Islet of Langerhans (tissue), 1 donor: Measurements from ENCODE around the gene PICALM.
"Not testable (repeated sequence)": the region's sequence is repeated elsewhere in the genome, so short reads cannot be mapped to it uniquely, and the experiment has no call there.

Experiments
- FAIRE-seq: peaks from one replicate; lab custom pipeline; 2011; peaks lifted over from hg19 to GRCh38; lab: Jason Lieb, UNC

The PICALM gene

GRCh38 chr11:86068951-86069407 lies at the start of gene PICALM:
TSS of gene PICALM (minus strand) at chr11:86069084. CDS start at chr11:86068780, 304 bp downstream.
- no peak for FAIRE-seq

- no peak for FAIRE-seq
These were observed 49.4 kb upstream of the PICALM start for GRCh38 chr11:86118253-86118652.

- FAIRE-seq, result no peak
These were observed 48.8 kb upstream of the PICALM start for GRCh38 chr11:86117712-86118063.

- no peak for FAIRE-seq
These were observed 48.3 kb upstream of the PICALM start for GRCh38 chr11:86117001-86117711.

GRCh38 chr11:86116386-86116726 lies 47.5 kb upstream of the PICALM start:
- no peak for FAIRE-seq

GRCh38 chr11:86115542-86116385 lies 46.9 kb upstream of the PICALM start:
- FAIRE-seq, result no peak

GRCh38 chr11:86108890-86109638 lies 40.2 kb upstream of the PICALM start:
- no peak for FAIRE-seq

- FAIRE-seq, result no peak
These were observed 39.3 kb upstream of the PICALM start for GRCh38 chr11:86108191-86108590.

GRCh38 chr11:86106916-86107315 lies 38.0 kb upstream of the PICALM start:
- FAIRE-seq, result no peak

- not testable (repeated sequence) for FAIRE-seq
These were observed 37.1 kb upstream of the PICALM start for GRCh38 chr11:86106031-86106430.

GRCh38 chr11:86105601-86106000 lies 36.7 kb upstream of the PICALM start:
- FAIRE-seq, result not testable (repeated sequence)

GRCh38 chr11:86103808-86104207 lies 34.9 kb upstream of the PICALM start:
- FAIRE-seq, result no peak

- FAIRE-seq, result no peak
These were observed 33.1 kb upstream of the PICALM start for GRCh38 chr11:86101941-86102407.

- FAIRE-seq, result no peak
These were observed 32.6 kb upstream of the PICALM start for GRCh38 chr11:86101493-86101892.

GRCh38 chr11:86099874-86100273 lies 31.0 kb upstream of the PICALM start:
- FAIRE-seq, result no peak

GRCh38 chr11:86097980-86098379 lies 29.1 kb upstream of the PICALM start:
- FAIRE-seq, result no peak

- no peak for FAIRE-seq
These were observed 22.7 kb upstream of the PICALM start for GRCh38 chr11:86091566-86091965.

- FAIRE-seq, result no peak
These were observed 22.2 kb upstream of the PICALM start for GRCh38 chr11:86091086-86091485.

- no peak for FAIRE-seq
These were observed 20.8 kb upstream of the PICALM start for GRCh38 chr11:86089659-86090058.

GRCh38 chr11:86087688-86088087 lies 18.8 kb upstream of the PICALM start:
- FAIRE-seq, result not testable (repeated sequence)

GRCh38 chr11:86087256-86087655 lies 18.4 kb upstream of the PICALM start:
- no peak for FAIRE-seq

- no peak for FAIRE-seq
These were observed 12.6 kb upstream of the PICALM start for GRCh38 chr11:86081455-86081854.

- FAIRE-seq, result no peak
These were observed 10.5 kb upstream of the PICALM start for GRCh38 chr11:86079421-86079820.
